ENCODE data around the gene WNK4. TPM values are rescaled to one million over a fixed set of nuclear protein-coding genes. Genes with fewer than 3 reads are reported as not detected.

Gene WNK4
- total and polyA plus RNA-seq, 2 experiments from 2014 or later: 0.10 to 0.65 TPM

GRCh38 chr17:42818379-42818778, 38.0 kb downstream of the WNK4 start:
- no peaks in the 10 kb centered on the region for H3K9me2 ChIP-seq (ENCODE audit: insufficient read depth)
- H3K79me2 ChIP-seq (replicated peaks; ENCODE audit: insufficient read depth): peaks cover 9% of the 10 kb centered on the region
- H3F3A ChIP-seq (replicated peaks; ENCODE audit: low read depth): peaks cover 3% of the 10 kb centered on the region; the same call in 1 of the 2 replicates
- H3K27ac ChIP-seq (ENCODE audit: low read depth): no peak overlapping the region
- peaks cover 17% of the 10 kb centered on the region for H3K36me3 ChIP-seq (ENCODE audit: insufficient read depth)
- H3K4me1 ChIP-seq (ENCODE audit: insufficient read depth): peaks cover 4% of the 10 kb centered on the region
- no peak for TF ChIP-seq NANOG (IDR thresholded peaks at IDR 0.05; ENCODE audit: borderline replicate concordance)
- TF ChIP-seq, protein P1, sequence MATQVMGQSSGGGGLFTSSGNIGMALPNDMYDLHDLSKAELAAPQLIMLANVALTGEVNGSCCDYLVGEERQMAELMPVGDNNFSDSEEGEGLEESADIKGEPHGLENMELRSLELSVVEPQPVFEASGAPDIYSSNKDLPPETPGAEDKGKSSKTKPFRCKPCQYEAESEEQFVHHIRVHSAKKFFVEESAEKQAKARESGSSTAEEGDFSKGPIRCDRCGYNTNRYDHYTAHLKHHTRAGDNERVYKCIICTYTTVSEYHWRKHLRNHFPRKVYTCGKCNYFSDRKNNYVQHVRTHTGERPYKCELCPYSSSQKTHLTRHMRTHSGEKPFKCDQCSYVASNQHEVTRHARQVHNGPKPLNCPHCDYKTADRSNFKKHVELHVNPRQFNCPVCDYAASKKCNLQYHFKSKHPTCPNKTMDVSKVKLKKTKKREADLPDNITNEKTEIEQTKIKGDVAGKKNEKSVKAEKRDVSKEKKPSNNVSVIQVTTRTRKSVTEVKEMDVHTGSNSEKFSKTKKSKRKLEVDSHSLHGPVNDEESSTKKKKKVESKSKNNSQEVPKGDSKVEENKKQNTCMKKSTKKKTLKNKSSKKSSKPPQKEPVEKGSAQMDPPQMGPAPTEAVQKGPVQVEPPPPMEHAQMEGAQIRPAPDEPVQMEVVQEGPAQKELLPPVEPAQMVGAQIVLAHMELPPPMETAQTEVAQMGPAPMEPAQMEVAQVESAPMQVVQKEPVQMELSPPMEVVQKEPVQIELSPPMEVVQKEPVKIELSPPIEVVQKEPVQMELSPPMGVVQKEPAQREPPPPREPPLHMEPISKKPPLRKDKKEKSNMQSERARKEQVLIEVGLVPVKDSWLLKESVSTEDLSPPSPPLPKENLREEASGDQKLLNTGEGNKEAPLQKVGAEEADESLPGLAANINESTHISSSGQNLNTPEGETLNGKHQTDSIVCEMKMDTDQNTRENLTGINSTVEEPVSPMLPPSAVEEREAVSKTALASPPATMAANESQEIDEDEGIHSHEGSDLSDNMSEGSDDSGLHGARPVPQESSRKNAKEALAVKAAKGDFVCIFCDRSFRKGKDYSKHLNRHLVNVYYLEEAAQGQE (IDR thresholded peaks at IDR 0.05; ENCODE audit: unreplicated experiment): no peak
- no peak for TF ChIP-seq STAT1 (IDR thresholded peaks at IDR 0.05; ENCODE audit: unreplicated experiment)
- TF ChIP-seq ZNF114 (CRISPR knock-in tag; IDR thresholded peaks at IDR 0.05): no peak
- no peak for TF ChIP-seq CREB1 (CRISPR knock-in tag; IDR thresholded peaks at IDR 0.05; ENCODE audit: low read depth)
- TF ChIP-seq ZNF331 (CRISPR knock-in tag; IDR thresholded peaks at IDR 0.05; ENCODE audit: low read depth): no peak
- TF ChIP-seq EZH2 (IDR thresholded peaks at IDR 0.05; ENCODE audit: low read depth, unreplicated experiment): no peak
- TF ChIP-seq, protein P2, sequence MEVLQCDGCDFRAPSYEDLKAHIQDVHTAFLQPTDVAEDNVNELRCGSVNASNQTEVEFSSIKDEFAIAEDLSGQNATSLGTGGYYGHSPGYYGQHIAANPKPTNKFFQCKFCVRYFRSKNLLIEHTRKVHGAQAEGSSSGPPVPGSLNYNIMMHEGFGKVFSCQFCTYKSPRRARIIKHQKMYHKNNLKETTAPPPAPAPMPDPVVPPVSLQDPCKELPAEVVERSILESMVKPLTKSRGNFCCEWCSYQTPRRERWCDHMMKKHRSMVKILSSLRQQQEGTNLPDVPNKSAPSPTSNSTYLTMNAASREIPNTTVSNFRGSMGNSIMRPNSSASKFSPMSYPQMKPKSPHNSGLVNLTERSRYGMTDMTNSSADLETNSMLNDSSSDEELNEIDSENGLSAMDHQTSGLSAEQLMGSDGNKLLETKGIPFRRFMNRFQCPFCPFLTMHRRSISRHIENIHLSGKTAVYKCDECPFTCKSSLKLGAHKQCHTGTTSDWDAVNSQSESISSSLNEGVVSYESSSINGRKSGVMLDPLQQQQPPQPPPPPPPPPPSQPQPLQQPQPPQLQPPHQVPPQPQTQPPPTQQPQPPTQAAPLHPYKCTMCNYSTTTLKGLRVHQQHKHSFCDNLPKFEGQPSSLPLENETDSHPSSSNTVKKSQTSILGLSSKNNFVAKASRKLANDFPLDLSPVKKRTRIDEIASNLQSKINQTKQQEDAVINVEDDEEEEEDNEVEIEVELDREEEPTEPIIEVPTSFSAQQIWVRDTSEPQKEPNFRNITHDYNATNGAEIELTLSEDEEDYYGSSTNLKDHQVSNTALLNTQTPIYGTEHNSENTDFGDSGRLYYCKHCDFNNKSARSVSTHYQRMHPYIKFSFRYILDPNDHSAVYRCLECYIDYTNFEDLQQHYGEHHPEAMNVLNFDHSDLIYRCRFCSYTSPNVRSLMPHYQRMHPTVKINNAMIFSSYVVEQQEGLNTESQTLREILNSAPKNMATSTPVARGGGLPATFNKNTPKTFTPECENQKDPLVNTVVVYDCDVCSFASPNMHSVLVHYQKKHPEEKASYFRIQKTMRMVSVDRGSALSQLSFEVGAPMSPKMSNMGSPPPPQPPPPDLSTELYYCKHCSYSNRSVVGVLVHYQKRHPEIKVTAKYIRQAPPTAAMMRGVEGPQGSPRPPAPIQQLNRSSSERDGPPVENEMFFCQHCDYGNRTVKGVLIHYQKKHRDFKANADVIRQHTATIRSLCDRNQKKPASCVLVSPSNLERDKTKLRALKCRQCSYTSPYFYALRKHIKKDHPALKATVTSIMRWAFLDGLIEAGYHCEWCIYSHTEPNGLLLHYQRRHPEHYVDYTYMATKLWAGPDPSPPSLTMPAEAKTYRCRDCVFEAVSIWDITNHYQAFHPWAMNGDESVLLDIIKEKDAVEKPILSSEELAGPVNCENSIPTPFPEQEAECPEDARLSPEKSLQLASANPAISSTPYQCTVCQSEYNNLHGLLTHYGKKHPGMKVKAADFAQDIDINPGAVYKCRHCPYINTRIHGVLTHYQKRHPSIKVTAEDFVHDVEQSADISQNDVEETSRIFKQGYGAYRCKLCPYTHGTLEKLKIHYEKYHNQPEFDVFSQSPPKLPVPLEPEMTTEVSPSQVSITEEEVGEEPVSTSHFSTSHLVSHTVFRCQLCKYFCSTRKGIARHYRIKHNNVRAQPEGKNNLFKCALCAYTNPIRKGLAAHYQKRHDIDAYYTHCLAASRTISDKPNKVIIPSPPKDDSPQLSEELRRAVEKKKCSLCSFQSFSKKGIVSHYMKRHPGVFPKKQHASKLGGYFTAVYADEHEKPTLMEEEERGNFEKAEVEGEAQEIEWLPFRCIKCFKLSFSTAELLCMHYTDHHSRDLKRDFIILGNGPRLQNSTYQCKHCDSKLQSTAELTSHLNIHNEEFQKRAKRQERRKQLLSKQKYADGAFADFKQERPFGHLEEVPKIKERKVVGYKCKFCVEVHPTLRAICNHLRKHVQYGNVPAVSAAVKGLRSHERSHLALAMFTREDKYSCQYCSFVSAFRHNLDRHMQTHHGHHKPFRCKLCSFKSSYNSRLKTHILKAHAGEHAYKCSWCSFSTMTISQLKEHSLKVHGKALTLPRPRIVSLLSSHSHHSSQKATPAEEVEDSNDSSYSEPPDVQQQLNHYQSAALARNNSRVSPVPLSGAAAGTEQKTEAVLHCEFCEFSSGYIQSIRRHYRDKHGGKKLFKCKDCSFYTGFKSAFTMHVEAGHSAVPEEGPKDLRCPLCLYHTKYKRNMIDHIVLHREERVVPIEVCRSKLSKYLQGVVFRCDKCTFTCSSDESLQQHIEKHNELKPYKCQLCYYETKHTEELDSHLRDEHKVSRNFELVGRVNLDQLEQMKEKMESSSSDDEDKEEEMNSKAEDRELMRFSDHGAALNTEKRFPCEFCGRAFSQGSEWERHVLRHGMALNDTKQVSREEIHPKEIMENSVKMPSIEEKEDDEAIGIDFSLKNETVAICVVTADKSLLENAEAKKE (CRISPR knock-in tag; IDR thresholded peaks at IDR 0.05): no peak
- no peak for TF ChIP-seq POLR2AphosphoS5 (IDR thresholded peaks at IDR 0.05; ENCODE audit: low read depth)
- TF ChIP-seq, protein P3, sequence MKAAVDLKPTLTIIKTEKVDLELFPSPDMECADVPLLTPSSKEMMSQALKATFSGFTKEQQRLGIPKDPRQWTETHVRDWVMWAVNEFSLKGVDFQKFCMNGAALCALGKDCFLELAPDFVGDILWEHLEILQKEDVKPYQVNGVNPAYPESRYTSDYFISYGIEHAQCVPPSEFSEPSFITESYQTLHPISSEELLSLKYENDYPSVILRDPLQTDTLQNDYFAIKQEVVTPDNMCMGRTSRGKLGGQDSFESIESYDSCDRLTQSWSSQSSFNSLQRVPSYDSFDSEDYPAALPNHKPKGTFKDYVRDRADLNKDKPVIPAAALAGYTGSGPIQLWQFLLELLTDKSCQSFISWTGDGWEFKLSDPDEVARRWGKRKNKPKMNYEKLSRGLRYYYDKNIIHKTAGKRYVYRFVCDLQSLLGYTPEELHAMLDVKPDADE (IDR thresholded peaks at IDR 0.05): no peak
- TF ChIP-seq CTCF (conservative IDR thresholded peaks at IDR 0.05; ENCODE audit: low read depth in 2 of 2): no peak
- no peak for TF ChIP-seq EZH2phosphoT487 (IDR thresholded peaks at IDR 0.05; ENCODE audit: unreplicated experiment)
- no peak for TF ChIP-seq JUNB (IDR thresholded peaks at IDR 0.05; ENCODE audit: unreplicated experiment)
- Mint-ChIP-seq H3K36me3 (ENCODE audit: low read depth) (peaks cover 70% of the 10 kb centered on the region), H3K4me1 (no peaks in the 10 kb centered on the region; the same call in 2 of the 3 replicates), H3K4me3 (no peak overlapping the region), H3K9me3 (no peaks in the 10 kb centered on the region), H3K27ac (no peak overlapping the region), H3K27me3 (ENCODE audit: insufficient read depth, low read depth, poor library complexity) (no peaks in the 10 kb centered on the region)
- H4K20me1 ChIP-seq (replicated peaks; ENCODE audit: insufficient read depth): peaks cover 21% of the 10 kb centered on the region
- H3K4me3 ChIP-seq: no peak overlapping the region
- no peak for DNase-seq (ENCODE audit: low spot score)
- no peak overlapping the region for H2AFZ ChIP-seq
- H3K4me2 ChIP-seq: no peak overlapping the region
- ATAC-seq: no peak
- no peaks in the 10 kb centered on the region for H3K27me3 ChIP-seq (ENCODE audit: insufficient read depth)

Data from GM23338 (cell line).